OCI-LY7 (cell line): ENCODE data around the gene SKIDA1. TPM values are rescaled to one million over a fixed set of nuclear protein-coding genes. Genes with fewer than 3 reads are reported as not detected.
A peak's percentile ranks its signal among the peaks of the same experiment; 100 is the strongest.

Source experiments
- BruUV-seq: library from RNA; stranded (reverse); fragments of 400-500 nt; replicated peaks from 2 replicates; lab custom pipeline; 2021; lab: Mats Ljungman, UMichigan
- CTCF ChIA-PET: fragments of 300-600 bp; sonication (Branson Sonifier 250); formaldehyde crosslinking; loops from one replicate; lab custom pipeline; 2022; ENCODE audit warnings: antibody characterized with exemption; ENCODE audit not compliant: unreplicated experiment; lab: Charles Lee
- POLR2A ChIA-PET: fragments of 300-600 bp; sonication (Branson Sonifier 250); formaldehyde crosslinking; loops from one replicate; lab custom pipeline; 2022; ENCODE audit warnings: antibody characterized with exemption; lab: Charles Lee
- DNase-seq: peaks from one replicate; pipeline ENCODE4 v3.0.0-alpha.2; 2015; ENCODE audit warnings: low spot score
- H2AFZ ChIP-seq: fragments of 200-600 bp; sonication (generic), shearing (Covaris generic); 2 replicates; pipeline ENCODE4 v1.6.1; 2014; ENCODE audit warnings: mild to moderate bottlenecking, antibody characterized with exemption, low read length, moderate library complexity
- H3K27ac ChIP-seq: fragments of 200-600 bp; sonication (generic); 2 replicates; pipeline ENCODE4 v1.5.1; 2014; ENCODE audit warnings: mixed run types, low read depth, mild to moderate bottlenecking, moderate library complexity, low read length, inconsistent platforms; ENCODE audit not compliant: poor library complexity, severe bottlenecking
- H3K36me3 ChIP-seq: fragments of 200-600 bp; sonication (generic); 2 replicates; pipeline ENCODE4 v1.6.1; 2014; ENCODE audit warnings: mild to moderate bottlenecking, antibody characterized with exemption, low read length, moderate library complexity, mixed read lengths; ENCODE audit not compliant: insufficient read depth
- H3K4me1 ChIP-seq: fragments of 200-600 bp; sonication (generic); 2 replicates; pipeline ENCODE4 v1.5.1; 2014; ENCODE audit warnings: mild to moderate bottlenecking, low read length; ENCODE audit not compliant: insufficient read depth, poor library complexity, severe bottlenecking
- H3K4me2 ChIP-seq: fragments of 200-600 bp; sonication (generic); 2 replicates; pipeline ENCODE4 v1.6.1; 2014; ENCODE audit warnings: mild to moderate bottlenecking, low read length
- H3K4me3 ChIP-seq: fragments of 200-600 bp; sonication (generic); 2 replicates; pipeline ENCODE4 v1.5.1; 2014; ENCODE audit warnings: mild to moderate bottlenecking, low read depth, low read length; ENCODE audit not compliant: poor library complexity, severe bottlenecking
- H3K79me2 ChIP-seq: fragments of 200-600 bp; sonication (generic); 2 replicates; pipeline ENCODE4 v1.6.1; 2016; ENCODE audit warnings: low read depth, mild to moderate bottlenecking, low read length, moderate library complexity, mixed read lengths; ENCODE audit not compliant: insufficient read depth
- H3K9me2 ChIP-seq: fragments of 200-600 bp; sonication (generic); 2 replicates; pipeline ENCODE4 v1.6.1; 2016; ENCODE audit warnings: mild to moderate bottlenecking, low read length, mixed read lengths; ENCODE audit not compliant: insufficient read depth
- H3K9me3 ChIP-seq: fragments of 200-600 bp; sonication (generic); 2 replicates; pipeline ENCODE4 v1.6.1; 2014; ENCODE audit warnings: mild to moderate bottlenecking, mixed run types, low read length, mixed read lengths
- H4K20me1 ChIP-seq: fragments of 200-600 bp; sonication (generic); 2 replicates; pipeline ENCODE4 v1.6.1; 2014; ENCODE audit warnings: mild to moderate bottlenecking, antibody characterized with exemption, low read length, moderate library complexity, mixed read lengths; ENCODE audit not compliant: insufficient read depth
- EZH2phosphoT487 ChIP-seq: fragments of 200-600 bp; sonication (generic); IDR thresholded peaks from 2 replicates; pipeline ENCODE4 v1.6.1; 2018; ENCODE audit warnings: low read depth, borderline replicate concordance, mild to moderate bottlenecking, mixed run types, antibody characterized with exemption, low read length, moderate library complexity, mixed read lengths
- intact Hi-C: fragments of 100-400 bp; cut with micrococcal nuclease; formaldehyde crosslinking; loops from one replicate; pipeline ENCODE4 v1.10.0; 2022; ENCODE audit not compliant: unreplicated experiment
- total RNA-seq, 2 experiments: library from RNA; depleted of rRNA in 1 of 2; stranded (reverse); fragments of >200 nt in 1 of 2; shearing (Covaris generic) in 1 of 2; gene quantifications; 2 replicates each; pipeline ENCODE4 v1.2.3, GENCODE V29; 2014 to 2022
- TF ChIP-seq, protein P1 (sequence below): fragments of 200-600 bp; sonication (generic); conservative IDR thresholded peaks from 2 replicates; pipeline ENCODE4 v1.5.1; 2014; ENCODE audit warnings: mild to moderate bottlenecking, antibody characterized with exemption, low read length, moderate library complexity, mixed read lengths

Gene SKIDA1
- total RNA-seq, 2 experiments from 2014 or later: not detected

DNA sequence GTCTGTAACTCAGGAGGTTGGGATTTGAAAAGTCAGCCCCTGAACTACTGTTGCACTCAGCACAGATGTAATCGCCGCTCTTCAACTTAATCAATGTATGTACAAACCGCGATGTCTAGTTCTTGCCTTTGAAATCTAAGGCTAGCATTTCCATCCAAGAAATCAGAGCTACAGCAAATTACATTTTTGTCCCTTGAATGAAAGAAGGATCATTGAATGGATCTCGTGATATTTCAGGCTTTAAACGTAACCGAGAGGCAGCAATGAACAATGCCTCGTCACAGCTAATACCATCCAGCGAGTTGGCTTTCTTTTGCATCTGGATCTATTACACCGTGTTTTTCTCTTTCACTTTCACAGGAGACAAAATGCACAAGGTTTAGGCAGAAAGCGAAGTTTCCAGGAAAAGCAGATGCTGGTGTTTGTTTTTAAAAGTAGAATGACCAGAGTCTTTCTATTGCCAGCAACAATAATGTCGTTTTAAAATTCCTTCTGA, 5.5 kb downstream of the SKIDA1 start:
- DNase-seq: no peak
- no peak overlapping the region for H2AFZ ChIP-seq
- TF ChIP-seq, protein P1, sequence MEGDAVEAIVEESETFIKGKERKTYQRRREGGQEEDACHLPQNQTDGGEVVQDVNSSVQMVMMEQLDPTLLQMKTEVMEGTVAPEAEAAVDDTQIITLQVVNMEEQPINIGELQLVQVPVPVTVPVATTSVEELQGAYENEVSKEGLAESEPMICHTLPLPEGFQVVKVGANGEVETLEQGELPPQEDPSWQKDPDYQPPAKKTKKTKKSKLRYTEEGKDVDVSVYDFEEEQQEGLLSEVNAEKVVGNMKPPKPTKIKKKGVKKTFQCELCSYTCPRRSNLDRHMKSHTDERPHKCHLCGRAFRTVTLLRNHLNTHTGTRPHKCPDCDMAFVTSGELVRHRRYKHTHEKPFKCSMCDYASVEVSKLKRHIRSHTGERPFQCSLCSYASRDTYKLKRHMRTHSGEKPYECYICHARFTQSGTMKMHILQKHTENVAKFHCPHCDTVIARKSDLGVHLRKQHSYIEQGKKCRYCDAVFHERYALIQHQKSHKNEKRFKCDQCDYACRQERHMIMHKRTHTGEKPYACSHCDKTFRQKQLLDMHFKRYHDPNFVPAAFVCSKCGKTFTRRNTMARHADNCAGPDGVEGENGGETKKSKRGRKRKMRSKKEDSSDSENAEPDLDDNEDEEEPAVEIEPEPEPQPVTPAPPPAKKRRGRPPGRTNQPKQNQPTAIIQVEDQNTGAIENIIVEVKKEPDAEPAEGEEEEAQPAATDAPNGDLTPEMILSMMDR: no peak
- TF ChIP-seq EZH2phosphoT487: no peak
- no peaks in the 10 kb centered on the region for H3K79me2 ChIP-seq
- no peaks in the 10 kb centered on the region for H3K9me2 ChIP-seq
- H4K20me1 ChIP-seq: no peaks in the 10 kb centered on the region
- no peaks in the 10 kb centered on the region for H3K36me3 ChIP-seq
- H3K9me3 ChIP-seq: no peaks in the 10 kb centered on the region
- BruUV-seq: no TSS peak
- H3K4me3 ChIP-seq: peak overlapping the region; percentile 47
- peaks cover 27% of the 10 kb centered on the region for H3K4me1 ChIP-seq
- no peak overlapping the region for H3K27ac ChIP-seq
- ChIA-PET CTCF (no interaction called here), POLR2A (interaction anchor here (0.6 to 2.9 kb wide), 6 partner anchors 9 to 1469 kb away, joined by 3 to 11 read pairs (median 4); partner anchors contain the start of gene MLLT10)
- intact Hi-C loops: loop anchor here (5.0 kb wide), 1 partner anchor 707 kb away; no protein-coding TSS in a partner anchor
- peak overlapping the region; percentile 88 for H3K4me2 ChIP-seq

DNA sequence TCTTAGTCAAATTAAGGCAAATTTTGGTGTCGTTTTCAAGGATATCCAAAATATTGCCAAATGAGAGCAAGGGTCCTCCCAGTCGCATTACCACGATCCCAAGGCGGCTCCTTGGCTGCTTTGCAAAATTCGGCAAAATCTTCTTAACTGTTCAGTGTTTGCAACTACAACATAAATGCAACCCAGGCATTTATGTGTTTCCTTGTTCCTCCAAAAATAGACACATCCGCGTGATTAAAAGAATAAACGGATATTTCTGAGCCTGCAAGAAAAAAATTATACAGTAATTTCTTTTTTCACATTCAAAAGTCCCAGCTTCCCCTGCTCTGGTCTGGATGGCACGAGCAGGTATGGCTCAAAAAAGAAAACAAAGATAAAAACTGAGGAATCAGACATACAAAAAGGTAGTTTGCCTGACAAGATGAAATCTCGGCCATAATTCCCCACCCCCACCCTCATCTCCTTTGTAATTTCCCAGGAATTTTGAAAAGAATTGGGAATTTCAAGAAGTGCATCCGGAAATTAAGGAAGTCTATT, 6.0 kb downstream of the SKIDA1 start:
- Histone ChIP-seq H3K9me3 (no peaks in the 10 kb centered on the region), H3K79me2 (no peaks in the 10 kb centered on the region), H3K36me3 (no peaks in the 10 kb centered on the region), H3K4me3 (peak overlapping the region; percentile 47), H3K27ac (no peak overlapping the region), H2AFZ (no peak overlapping the region), H3K4me1 (peaks cover 27% of the 10 kb centered on the region), H4K20me1 (no peaks in the 10 kb centered on the region), H3K9me2 (no peaks in the 10 kb centered on the region), H3K4me2 (peak overlapping the region; percentile 88)
- intact Hi-C loops: loop anchor here (5.0 kb wide), 1 partner anchor 708 kb away; no protein-coding TSS in a partner anchor
- ChIA-PET CTCF (no interaction called here), POLR2A (interaction anchor here (0.6 to 0.8 kb wide), 2 partner anchors 9 to 1470 kb away, joined by 3 read pairs; no protein-coding TSS in a partner anchor)
- DNase-seq: no peak
- BruUV-seq: no TSS peak
- TF ChIP-seq, protein P1: no peak
- no peak; the same call in 1 of the 2 replicates for TF ChIP-seq EZH2phosphoT487
